HG03108 (cell line): ENCODE measurements around the gene PTTG2.

ENCODE experiments used
- ATAC-seq: cut with Tn5 transposase; IDR thresholded peaks from one replicate; pipeline ENCODE4 v1.9.1; 2021; ENCODE audit warnings: moderate library complexity; ENCODE audit not compliant: unreplicated experiment

Gene PTTG2

GRCh38 chr4:37982736-37983135 lies 22.5 kb downstream of the PTTG2 start:
- ATAC-seq = no peak

- no peak for ATAC-seq
Observed at GRCh38 chr4:37983951-37984350, 23.8 kb downstream of the PTTG2 start.

- ATAC-seq = no peak
Observed at GRCh38 chr4:37985730-37986275, 25.6 kb downstream of the PTTG2 start.

- no peak for ATAC-seq
Observed at GRCh38 chr4:37988670-37989069, 28.5 kb downstream of the PTTG2 start.

GRCh38 chr4:37989398-37990260 lies 29.4 kb downstream of the PTTG2 start:
- ATAC-seq = no peak

GRCh38 chr4:37990731-37991245 lies 30.6 kb downstream of the PTTG2 start:
- ATAC-seq = no peak

- no peak for ATAC-seq
Observed at GRCh38 chr4:37991623-37992410, 31.6 kb downstream of the PTTG2 start.

GRCh38 chr4:37993806-37994205 lies 33.6 kb downstream of the PTTG2 start:
- no peak for ATAC-seq

GRCh38 chr4:37994569-37994968 lies 34.4 kb downstream of the PTTG2 start:
- ATAC-seq = no peak

GRCh38 chr4:37995299-37995821 lies 35.2 kb downstream of the PTTG2 start:
- no peak for ATAC-seq

- no peak for ATAC-seq
Observed at GRCh38 chr4:37995981-37996775, 36.0 kb downstream of the PTTG2 start.

GRCh38 chr4:37998226-37998625 lies 38.0 kb downstream of the PTTG2 start:
- ATAC-seq = no peak

GRCh38 chr4:37999000-37999716 lies 39.0 kb downstream of the PTTG2 start:
- ATAC-seq = no peak

GRCh38 chr4:37999965-38000364 lies 39.8 kb downstream of the PTTG2 start:
- ATAC-seq = no peak

GRCh38 chr4:38001927-38002326 lies 41.7 kb downstream of the PTTG2 start:
- ATAC-seq = no peak

- no peak for ATAC-seq
Observed at GRCh38 chr4:38002451-38003071, 42.4 kb downstream of the PTTG2 start.

GRCh38 chr4:38003102-38003501 lies 42.9 kb downstream of the PTTG2 start:
- ATAC-seq = no peak

- ATAC-seq = no peak
Observed at GRCh38 chr4:38003628-38004027, 43.4 kb downstream of the PTTG2 start.

- ATAC-seq = no peak
Observed at GRCh38 chr4:38004062-38004461, 43.9 kb downstream of the PTTG2 start.
